ENCODE results near the gene GNG4.
"Not testable (repeated sequence)": the region's sequence is repeated elsewhere in the genome, so short reads cannot be mapped to it uniquely, and the experiment has no call there.

GNG4 gene

GRCh38 chr1:235639226-235640205 lies 10.1 kb downstream of the GNG4 start:
- Histone ChIP-seq H3K79me2 (ENCODE audit: control insufficient read depth, insufficient read depth, low read length, unreplicated experiment) (no peaks in the 10 kb centered on the region), H2AFZ (ENCODE audit: low read length, unreplicated experiment) (no peak overlapping the region), H3K27ac (ENCODE audit: low read depth, low read length) (no peak overlapping the region), H3K27me3 (ENCODE audit: insufficient read depth, low read length) (peaks cover 12% of the 10 kb centered on the region), H3K4me1 (ENCODE audit: control insufficient read depth, insufficient read depth, low read length, unreplicated experiment) (no peaks in the 10 kb centered on the region), H3K36me3 (ENCODE audit: insufficient read depth, low read length) (no peaks in the 10 kb centered on the region), H3K4me3 (ENCODE audit: low read depth, low read length) (no peak overlapping the region)

- H3K4me1 ChIP-seq (ENCODE audit: control insufficient read depth, insufficient read depth, low read length, unreplicated experiment); H3K27ac ChIP-seq (ENCODE audit: low read depth, low read length); H3K36me3 ChIP-seq (ENCODE audit: insufficient read depth, low read length); H3K79me2 ChIP-seq (ENCODE audit: control insufficient read depth, insufficient read depth, low read length, unreplicated experiment); H2AFZ ChIP-seq (ENCODE audit: low read length, unreplicated experiment); H3K27me3 ChIP-seq (ENCODE audit: insufficient read depth, low read length); H3K4me3 ChIP-seq (ENCODE audit: low read depth, low read length): not testable (repeated sequence)
Observed at GRCh38 chr1:235638612-235639011, 11.0 kb downstream of the GNG4 start.

- Histone ChIP-seq H2AFZ (ENCODE audit: low read length, unreplicated experiment) (no peak overlapping the region), H3K4me1 (ENCODE audit: control insufficient read depth, insufficient read depth, low read length, unreplicated experiment) (no peaks in the 10 kb centered on the region), H3K79me2 (ENCODE audit: control insufficient read depth, insufficient read depth, low read length, unreplicated experiment) (no peaks in the 10 kb centered on the region)
Observed at GRCh38 chr1:235637756-235638534, 11.6 kb downstream of the GNG4 start.

GRCh38 chr1:235635938-235636662 lies 13.5 kb downstream of the GNG4 start:
- H3K4me1 ChIP-seq (ENCODE audit: control insufficient read depth, insufficient read depth, low read length, unreplicated experiment), result peaks cover 7% of the 10 kb centered on the region
- peaks cover 9% of the 10 kb centered on the region; the same call in 1 of the 2 replicates for H3K27me3 ChIP-seq (ENCODE audit: insufficient read depth, low read length)
- H3K4me3 ChIP-seq (ENCODE audit: low read depth, low read length), result no peak overlapping the region
- no peak overlapping the region for H3K27ac ChIP-seq (ENCODE audit: low read depth, low read length)
- H3K36me3 ChIP-seq (ENCODE audit: insufficient read depth, low read length), result no peaks in the 10 kb centered on the region
- no peaks in the 10 kb centered on the region for H3K79me2 ChIP-seq (ENCODE audit: control insufficient read depth, insufficient read depth, low read length, unreplicated experiment)
- H2AFZ ChIP-seq (ENCODE audit: low read length, unreplicated experiment), result no peak overlapping the region

More at GRCh38 chr1:235637756-235638534, 11.6 kb downstream of the GNG4 start:
- peaks cover 9% of the 10 kb centered on the region; the same call in 1 of the 2 replicates for H3K27me3 ChIP-seq (ENCODE audit: insufficient read depth, low read length)
- H3K4me3 ChIP-seq (ENCODE audit: low read depth, low read length), result no peak overlapping the region
- H3K36me3 ChIP-seq (ENCODE audit: insufficient read depth, low read length), result no peaks in the 10 kb centered on the region
- no peak overlapping the region for H3K27ac ChIP-seq (ENCODE audit: low read depth, low read length)

- Histone ChIP-seq H3K27ac (ENCODE audit: low read depth, low read length) (peak overlapping the region; percentile 70), H3K36me3 (ENCODE audit: insufficient read depth, low read length) (no peaks in the 10 kb centered on the region), H3K27me3 (ENCODE audit: insufficient read depth, low read length) (peaks cover 5% of the 10 kb centered on the region; the same call in 1 of the 2 replicates), H3K4me3 (ENCODE audit: low read depth, low read length) (peak overlapping the region; percentile 86), H3K79me2 (ENCODE audit: control insufficient read depth, insufficient read depth, low read length, unreplicated experiment) (no peaks in the 10 kb centered on the region), H3K4me1 (ENCODE audit: control insufficient read depth, insufficient read depth, low read length, unreplicated experiment) (peaks cover 7% of the 10 kb centered on the region), H2AFZ (ENCODE audit: low read length, unreplicated experiment) (peak overlapping the region; percentile 93)
Observed at GRCh38 chr1:235632506-235633401, 16.8 kb downstream of the GNG4 start.

- no peak overlapping the region for H2AFZ ChIP-seq (ENCODE audit: low read length, unreplicated experiment)
- peaks cover 7% of the 10 kb centered on the region for H3K4me1 ChIP-seq (ENCODE audit: control insufficient read depth, insufficient read depth, low read length, unreplicated experiment)
- H3K4me3 ChIP-seq (ENCODE audit: low read depth, low read length), result peak overlapping the region; percentile 86; the same call in 1 of the 2 replicates
- H3K27me3 ChIP-seq (ENCODE audit: insufficient read depth, low read length), result peaks cover 5% of the 10 kb centered on the region; the same call in 1 of the 2 replicates
- no peak overlapping the region for H3K27ac ChIP-seq (ENCODE audit: low read depth, low read length)
- no peaks in the 10 kb centered on the region for H3K36me3 ChIP-seq (ENCODE audit: insufficient read depth, low read length)
- H3K79me2 ChIP-seq (ENCODE audit: control insufficient read depth, insufficient read depth, low read length, unreplicated experiment), result no peaks in the 10 kb centered on the region
Observed at GRCh38 chr1:235631816-235632215, 17.8 kb downstream of the GNG4 start.

GRCh38 chr1:235628316-235629005 lies 21.1 kb downstream of the GNG4 start:
- H3K36me3 ChIP-seq (ENCODE audit: insufficient read depth, low read length), result no peaks in the 10 kb centered on the region
- peaks cover 7% of the 10 kb centered on the region for H3K4me1 ChIP-seq (ENCODE audit: control insufficient read depth, insufficient read depth, low read length, unreplicated experiment)
- no peak overlapping the region for H3K4me3 ChIP-seq (ENCODE audit: low read depth, low read length)
- no peak overlapping the region for H2AFZ ChIP-seq (ENCODE audit: low read length, unreplicated experiment)
- no peaks in the 10 kb centered on the region for H3K27me3 ChIP-seq (ENCODE audit: insufficient read depth, low read length)
- no peak overlapping the region for H3K27ac ChIP-seq (ENCODE audit: low read depth, low read length)
- H3K79me2 ChIP-seq (ENCODE audit: control insufficient read depth, insufficient read depth, low read length, unreplicated experiment), result no peaks in the 10 kb centered on the region

GRCh38 chr1:235625831-235626230 lies 23.8 kb downstream of the GNG4 start:
- Histone ChIP-seq H3K4me1 (ENCODE audit: control insufficient read depth, insufficient read depth, low read length, unreplicated experiment) (peaks cover 3% of the 10 kb centered on the region), H3K79me2 (ENCODE audit: control insufficient read depth, insufficient read depth, low read length, unreplicated experiment) (no peaks in the 10 kb centered on the region), H3K27ac (ENCODE audit: low read depth, low read length) (no peak overlapping the region), H3K36me3 (ENCODE audit: insufficient read depth, low read length) (no peaks in the 10 kb centered on the region), H3K4me3 (ENCODE audit: low read depth, low read length) (no peak overlapping the region), H2AFZ (ENCODE audit: low read length, unreplicated experiment) (no peak overlapping the region), H3K27me3 (ENCODE audit: insufficient read depth, low read length) (no peaks in the 10 kb centered on the region)

- Histone ChIP-seq H2AFZ (ENCODE audit: low read length, unreplicated experiment) (no peak overlapping the region), H3K36me3 (ENCODE audit: insufficient read depth, low read length) (no peaks in the 10 kb centered on the region), H3K27ac (ENCODE audit: low read depth, low read length) (no peak overlapping the region), H3K4me3 (ENCODE audit: low read depth, low read length) (no peak overlapping the region), H3K4me1 (ENCODE audit: control insufficient read depth, insufficient read depth, low read length, unreplicated experiment) (peaks cover 3% of the 10 kb centered on the region), H3K27me3 (ENCODE audit: insufficient read depth, low read length) (no peaks in the 10 kb centered on the region), H3K79me2 (ENCODE audit: control insufficient read depth, insufficient read depth, low read length, unreplicated experiment) (no peaks in the 10 kb centered on the region)
Observed at GRCh38 chr1:235625340-235625739, 24.2 kb downstream of the GNG4 start.

Data from ACC112 (cell line).